ENCODE data around the gene HAND2.

GRCh38 chr4:173560896-173561295, 30.9 kb upstream of the HAND2 start:
- TF ChIP-seq ELF4 (IDR thresholded peaks at IDR 0.05): no peak
- TF ChIP-seq FOXA1 (IDR thresholded peaks at IDR 0.05): no peak
- no peak for TF ChIP-seq L3MBTL2 (conservative IDR thresholded peaks at IDR 0.05)
- no peak for TF ChIP-seq BHLHE40 (IDR thresholded peaks at IDR 0.05; ENCODE audit: borderline replicate concordance)
- TF ChIP-seq ARNT (IDR thresholded peaks at IDR 0.05): no peak
- TF ChIP-seq FOXK2 (IDR thresholded peaks at IDR 0.05): no peak
